PC-3 (cell line): ENCODE data around the gene SOWAHB.

ENCODE experiments used
- EZH2 ChIP-seq: fragments of 300-600 bp; sonication (generic); IDR thresholded peaks from one replicate; pipeline ENCODE4 v1.6.1; 2017; ENCODE audit warnings: antibody characterized with exemption, mild to moderate bottlenecking, low read length; ENCODE audit not compliant: unreplicated experiment
- EZH2phosphoT487 ChIP-seq: fragments of 300-600 bp; sonication (generic); IDR thresholded peaks from 2 replicates; pipeline ENCODE4 v1.6.1; 2018; ENCODE audit warnings: mild to moderate bottlenecking, antibody characterized with exemption, low read length, borderline replicate concordance
- TF ChIP-seq, protein P1 (sequence below): fragments of 300-600 bp; sonication (generic); conservative IDR thresholded peaks from 2 replicates; pipeline ENCODE4 v1.5.1; 2017; ENCODE audit warnings: antibody characterized with exemption, low read depth, mild to moderate bottlenecking, low read length

DNA sequence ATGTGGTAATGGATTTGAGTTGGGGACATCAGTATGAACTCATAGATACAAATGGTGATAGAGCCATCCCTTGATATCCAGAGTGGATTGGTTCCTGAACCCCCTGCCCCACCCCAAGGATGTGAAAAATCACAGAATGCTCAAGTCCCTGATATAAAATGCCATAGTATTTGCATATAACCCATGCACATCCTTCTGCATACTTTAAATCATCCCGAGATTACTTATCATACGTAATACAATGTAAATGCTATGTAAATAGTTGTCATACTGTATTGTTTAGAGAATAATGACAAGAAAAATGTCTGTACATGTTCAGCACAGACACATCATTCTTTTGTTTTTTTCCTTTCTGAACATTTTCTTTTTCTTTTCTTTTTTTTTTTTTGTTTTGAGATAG is 32.7 kb upstream of the SOWAHB start:
- TF ChIP-seq, protein P1, sequence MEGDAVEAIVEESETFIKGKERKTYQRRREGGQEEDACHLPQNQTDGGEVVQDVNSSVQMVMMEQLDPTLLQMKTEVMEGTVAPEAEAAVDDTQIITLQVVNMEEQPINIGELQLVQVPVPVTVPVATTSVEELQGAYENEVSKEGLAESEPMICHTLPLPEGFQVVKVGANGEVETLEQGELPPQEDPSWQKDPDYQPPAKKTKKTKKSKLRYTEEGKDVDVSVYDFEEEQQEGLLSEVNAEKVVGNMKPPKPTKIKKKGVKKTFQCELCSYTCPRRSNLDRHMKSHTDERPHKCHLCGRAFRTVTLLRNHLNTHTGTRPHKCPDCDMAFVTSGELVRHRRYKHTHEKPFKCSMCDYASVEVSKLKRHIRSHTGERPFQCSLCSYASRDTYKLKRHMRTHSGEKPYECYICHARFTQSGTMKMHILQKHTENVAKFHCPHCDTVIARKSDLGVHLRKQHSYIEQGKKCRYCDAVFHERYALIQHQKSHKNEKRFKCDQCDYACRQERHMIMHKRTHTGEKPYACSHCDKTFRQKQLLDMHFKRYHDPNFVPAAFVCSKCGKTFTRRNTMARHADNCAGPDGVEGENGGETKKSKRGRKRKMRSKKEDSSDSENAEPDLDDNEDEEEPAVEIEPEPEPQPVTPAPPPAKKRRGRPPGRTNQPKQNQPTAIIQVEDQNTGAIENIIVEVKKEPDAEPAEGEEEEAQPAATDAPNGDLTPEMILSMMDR, result no peak
- TF ChIP-seq EZH2 (no peak), EZH2phosphoT487 (no peak)
